Inferior parietal cortex (tissue), 1 donor: Measurements from ENCODE around the gene SDR9C7.
"Not testable (repeated sequence)": the region's sequence is repeated elsewhere in the genome, so short reads cannot be mapped to it uniquely, and the experiment has no call there.

Experiments
- DNase-seq: peaks from one replicate; pipeline ENCODE4 v3.0.0-alpha.2; 2016; ENCODE audit errors: extremely low spot score

The SDR9C7 gene

GRCh38 chr12:56916296-56916995, 17.8 kb downstream of the SDR9C7 start:
- DNase-seq: no peak

DNA sequence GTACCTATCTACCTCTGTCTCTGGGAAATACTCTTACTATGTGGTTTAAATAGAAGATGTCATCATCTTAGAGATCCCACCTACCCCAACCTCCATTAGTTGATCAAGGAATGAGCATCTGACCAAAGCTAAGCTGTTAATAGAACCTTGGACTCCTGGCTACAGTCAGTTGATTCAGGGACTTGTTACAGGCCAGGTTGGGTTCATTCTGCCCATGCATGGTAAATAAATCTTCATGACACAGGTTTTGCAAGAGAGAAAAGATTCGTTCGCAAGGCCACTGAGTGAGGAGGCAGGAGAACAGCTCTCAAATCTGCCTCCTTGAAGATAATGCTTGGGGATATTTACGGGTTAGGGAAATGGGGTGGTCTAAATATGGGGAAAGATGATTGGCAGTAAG, 19.5 kb downstream of the SDR9C7 start:
- DNase-seq: no peak

DNA sequence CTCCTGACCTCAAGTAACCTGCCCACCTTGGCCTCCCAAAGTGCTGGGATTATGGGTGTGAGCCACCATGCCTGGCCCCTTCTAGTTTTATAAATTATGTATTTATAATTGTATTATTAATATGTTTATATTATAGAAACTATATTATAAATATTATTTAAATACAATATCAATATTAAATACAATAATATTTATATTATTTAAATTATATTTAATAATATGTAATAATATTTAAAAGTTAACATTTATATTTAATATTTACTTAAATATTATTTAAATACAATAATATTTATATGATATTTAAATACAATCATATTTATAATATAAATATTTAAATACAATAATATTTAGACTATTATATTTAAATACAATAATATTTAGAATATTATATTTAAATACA, 20.0 kb downstream of the SDR9C7 start:
- DNase-seq: no peak

DNA sequence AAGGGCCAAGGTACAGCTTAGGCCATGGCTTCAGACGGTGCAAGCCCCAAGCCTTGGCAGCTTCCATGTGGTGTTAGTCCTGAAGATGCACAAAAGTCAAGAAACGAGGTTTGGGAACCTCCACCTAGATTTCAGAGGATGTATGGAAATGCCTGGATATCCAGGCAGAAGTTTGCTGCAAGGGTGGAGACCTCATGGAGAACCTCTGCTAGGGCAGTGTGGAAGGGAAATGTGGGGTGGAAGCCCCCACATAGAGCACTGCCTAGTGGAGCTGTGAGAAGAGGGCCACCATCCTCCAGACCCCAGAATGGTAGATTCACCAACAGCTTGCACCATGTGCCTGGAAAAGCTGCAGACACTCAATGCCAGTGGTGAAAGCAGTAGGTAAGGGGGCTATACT, 24.8 kb downstream of the SDR9C7 start:
- DNase-seq: not testable (repeated sequence)

DNA sequence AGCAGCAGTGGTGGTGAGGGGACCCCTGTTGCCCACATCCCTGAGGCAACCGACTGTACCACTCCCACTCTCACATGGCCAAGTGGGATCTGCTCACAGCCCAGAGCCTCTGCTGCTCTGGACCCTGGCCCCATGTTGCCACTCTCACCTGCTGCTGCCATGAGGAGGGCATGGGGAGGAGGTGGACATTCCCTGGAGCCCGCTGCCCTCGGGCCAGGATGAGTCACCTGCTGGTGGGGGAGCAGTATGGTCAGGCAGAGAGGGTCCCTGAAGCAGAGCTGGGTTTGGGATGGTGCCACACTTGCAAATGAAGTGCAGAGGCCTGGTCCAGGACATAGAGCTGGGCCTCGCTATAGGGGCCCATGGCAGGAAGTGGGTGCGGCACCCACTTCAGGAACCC, 26.1 kb downstream of the SDR9C7 start:
- no peak for DNase-seq

DNA sequence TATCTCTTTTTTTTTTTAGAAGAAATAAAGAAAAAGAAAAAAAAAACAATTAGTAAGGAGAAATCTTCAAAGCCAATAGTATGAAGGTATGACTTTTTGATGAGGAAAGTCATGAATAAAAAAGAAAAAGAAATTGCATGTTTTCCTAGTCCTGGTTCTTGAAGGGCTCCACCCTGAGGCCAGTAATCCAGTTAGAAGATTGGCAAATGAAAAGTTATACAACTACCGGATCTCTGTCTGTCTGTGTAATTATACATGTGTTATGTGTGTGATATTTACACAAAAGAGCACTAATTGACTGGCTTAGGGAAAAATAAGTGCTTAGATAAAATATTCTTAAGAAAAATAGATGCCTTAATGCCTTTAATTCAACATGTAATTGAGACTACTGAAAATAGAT, 28.4 kb downstream of the SDR9C7 start:
- no peak for DNase-seq

DNA sequence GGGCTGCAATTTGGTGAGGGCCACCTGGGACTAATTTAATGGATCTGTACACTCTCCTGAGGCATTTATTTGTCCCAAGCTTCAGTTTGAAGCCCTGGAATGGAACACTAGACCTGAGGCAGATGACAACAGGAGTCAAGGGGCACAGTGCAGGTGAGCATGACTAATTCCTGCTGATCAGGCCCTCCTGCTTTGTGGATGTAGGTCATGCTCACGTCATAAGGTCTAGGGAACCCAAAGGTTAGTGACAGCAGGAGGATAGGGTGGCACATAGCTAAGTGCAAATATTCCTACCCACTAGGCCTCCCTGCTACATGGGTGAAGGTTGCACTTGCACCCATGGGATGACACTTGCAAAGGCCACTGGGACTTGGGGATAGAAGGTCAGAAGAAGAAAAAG, 30.8 kb downstream of the SDR9C7 start:
- no peak for DNase-seq

DNA sequence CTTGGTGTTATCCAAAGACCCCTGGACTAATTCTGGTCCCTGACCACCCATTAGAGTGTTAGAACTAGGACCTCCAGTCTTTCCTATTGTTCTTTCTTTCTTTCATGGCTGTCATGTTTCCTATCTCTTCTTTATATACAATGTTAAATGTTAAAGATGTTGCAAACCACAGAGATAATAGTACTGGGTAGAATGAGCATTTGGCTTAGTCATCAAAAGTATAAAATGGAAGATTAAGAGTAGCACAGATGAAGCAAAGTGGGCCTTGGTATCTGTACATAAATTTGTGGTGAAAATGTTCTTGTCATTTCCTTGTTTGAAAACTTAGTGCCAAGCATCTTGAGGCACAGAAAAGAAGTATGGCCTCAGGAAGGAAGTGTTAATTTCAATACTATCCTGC, 32.9 kb downstream of the SDR9C7 start:
- DNase-seq: not testable (repeated sequence)

DNA sequence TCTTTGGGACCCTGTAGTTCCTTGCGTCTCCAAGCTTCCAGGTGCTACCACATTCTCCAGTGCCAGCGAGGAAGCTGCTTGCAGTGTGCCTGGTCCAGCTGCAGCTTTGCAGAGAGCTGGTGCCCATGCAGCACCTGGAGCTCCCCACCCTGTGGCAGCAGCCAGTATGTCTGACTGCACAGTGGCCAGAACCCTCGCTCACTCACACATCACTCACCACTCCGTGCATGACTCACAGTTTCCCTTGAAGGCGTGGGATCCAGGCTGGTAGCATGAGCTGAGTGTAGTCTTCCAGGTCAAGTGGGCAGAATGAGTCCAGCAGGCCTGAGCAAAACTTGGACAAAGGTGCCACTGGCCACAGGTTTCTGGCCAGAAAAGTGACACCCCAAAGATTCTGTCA, 33.6 kb downstream of the SDR9C7 start:
- no peak for DNase-seq

GRCh38 chr12:56898938-56899337, 35.3 kb downstream of the SDR9C7 start:
- DNase-seq: no peak

- no peak for DNase-seq
Measured at GRCh38 chr12:56897844-56898361, 36.3 kb downstream of the SDR9C7 start.

DNA sequence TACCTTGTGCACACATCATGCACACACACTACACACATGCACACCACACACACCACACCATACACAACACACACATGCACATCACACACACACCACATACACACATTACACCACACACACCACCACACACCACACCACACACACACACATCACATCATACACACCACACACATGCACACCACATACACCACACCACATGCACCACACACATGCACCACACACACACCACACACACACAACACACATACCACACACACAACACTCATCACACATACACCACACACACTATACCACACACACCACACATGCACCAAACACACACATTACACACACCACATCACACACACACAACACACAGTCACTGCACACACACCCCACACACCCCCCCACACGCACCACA, 38.1 kb downstream of the SDR9C7 start:
- DNase-seq: no peak

- DNase-seq: no peak
Measured at GRCh38 chr12:56894698-56895368, 39.4 kb downstream of the SDR9C7 start.

DNA sequence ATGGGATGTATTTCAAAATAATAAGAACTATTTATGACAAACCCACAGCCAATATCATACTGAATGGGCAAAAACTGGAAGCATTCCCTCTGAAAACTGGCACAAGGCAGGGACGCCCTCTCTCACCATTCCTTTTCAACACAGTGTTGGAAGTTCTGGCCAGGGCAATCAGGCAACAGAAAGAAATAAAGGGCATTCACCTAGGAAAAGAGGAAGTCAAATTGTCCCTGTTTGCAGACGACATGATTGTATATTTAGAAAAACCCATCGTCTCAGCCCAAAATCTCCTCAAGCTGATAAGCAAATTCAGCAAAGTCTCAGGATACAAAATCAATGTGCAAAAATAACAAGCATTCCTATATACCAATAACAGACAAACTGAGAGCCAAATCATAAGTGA, 42.3 kb downstream of the SDR9C7 start:
- DNase-seq: not testable (repeated sequence)

DNA sequence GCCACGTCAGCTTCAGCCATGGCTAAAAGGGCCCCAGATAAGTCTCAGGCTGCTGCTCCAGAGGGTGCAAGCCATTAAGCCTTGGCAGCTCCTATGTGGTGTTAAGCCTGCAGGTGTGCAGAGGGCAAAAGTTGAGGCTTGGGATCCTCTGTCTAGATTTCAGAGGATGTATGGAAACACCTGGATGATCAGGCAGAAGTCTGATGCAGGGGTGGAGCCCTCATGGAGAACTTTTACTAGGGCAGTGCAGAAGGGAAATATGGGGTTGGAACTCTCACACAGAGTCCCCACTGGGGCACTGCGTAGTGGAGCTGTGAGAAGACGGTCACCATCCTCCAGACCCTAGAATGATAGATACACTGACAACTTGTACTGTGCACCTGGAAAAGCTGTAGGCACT, 47.9 kb downstream of the SDR9C7 start:
- DNase-seq: no peak

- DNase-seq: no peak
Measured at GRCh38 chr12:56885316-56885715, 48.9 kb downstream of the SDR9C7 start.

- no peak for DNase-seq
Measured at GRCh38 chr12:56884421-56884820, 49.8 kb downstream of the SDR9C7 start.

- DNase-seq: not testable (repeated sequence)
Measured at GRCh38 chr12:56882407-56882806, 51.8 kb downstream of the SDR9C7 start.

- no peak for DNase-seq
Measured at GRCh38 chr12:56880125-56880992, 53.8 kb downstream of the SDR9C7 start.

DNA sequence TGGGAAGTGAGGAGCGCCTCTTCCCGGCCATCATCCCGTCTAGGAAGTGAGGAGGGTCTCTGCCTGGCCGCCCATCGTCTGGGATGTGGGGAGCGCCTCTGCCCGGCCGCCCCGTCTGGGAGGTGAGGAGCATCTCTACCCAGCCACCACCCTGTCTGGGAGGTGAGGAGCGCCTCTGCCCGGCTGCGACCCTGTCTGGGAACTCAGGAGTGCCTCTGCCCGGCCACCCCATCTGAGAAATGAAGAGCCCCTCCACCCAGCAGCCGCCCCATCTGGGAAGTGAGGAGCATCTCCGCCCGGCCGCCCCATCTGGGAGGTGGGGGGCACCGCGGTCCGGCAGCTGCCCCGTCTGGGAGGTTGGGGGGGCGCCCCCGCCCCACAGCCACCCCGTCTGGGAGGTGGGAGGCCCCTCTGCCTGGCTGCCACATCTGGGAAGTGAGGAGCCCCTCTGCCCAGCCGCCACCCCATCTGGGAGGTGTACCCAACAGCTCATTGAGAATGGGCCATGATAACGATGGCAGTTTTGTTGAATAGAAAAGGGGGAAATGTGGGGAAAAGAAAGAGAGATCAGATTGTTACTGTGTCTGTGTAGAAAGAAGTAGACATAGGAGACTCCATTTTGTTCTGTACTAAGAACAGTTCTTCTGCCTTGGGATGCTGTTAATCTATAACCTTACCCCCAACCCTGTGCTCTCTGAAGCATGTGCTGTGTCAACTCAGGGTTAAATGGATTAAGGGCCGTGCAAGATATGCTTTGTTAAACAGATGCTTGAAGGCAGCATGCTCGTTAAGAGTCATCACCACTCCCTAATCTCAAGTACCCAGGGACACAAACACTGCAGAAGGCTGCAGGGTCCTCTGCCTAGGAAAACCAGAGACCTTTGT, 54.7 kb downstream of the SDR9C7 start:
- not testable (repeated sequence) for DNase-seq

DNA sequence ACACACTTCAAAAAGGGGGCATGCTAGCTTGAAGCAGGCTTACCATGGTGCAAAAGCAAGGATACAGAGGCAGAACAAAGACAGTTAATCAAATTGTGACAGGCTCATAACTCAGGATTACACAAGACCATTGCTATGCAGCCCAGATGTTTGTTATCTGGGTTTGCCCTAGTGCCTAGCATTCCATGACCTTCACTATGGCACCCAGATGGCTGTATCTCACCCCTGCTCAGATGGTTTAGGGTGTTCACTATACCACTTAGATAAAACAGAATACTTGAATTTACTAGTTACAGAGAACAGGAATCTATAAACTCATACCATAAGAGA, 56.2 kb downstream of the SDR9C7 start:
- peak; percentile 5 for DNase-seq
